OCI-LY7 (cell line): ENCODE data around the gene MAP3K1.
A peak's percentile ranks its signal among the peaks of the same experiment; 100 is the strongest.

ENCODE experiments used
- CTCF ChIP-seq: fragments of 200-600 bp; sonication (generic); conservative IDR thresholded peaks from 2 replicates; pipeline ENCODE4 v1.5.1; 2014; ENCODE audit warnings: mild to moderate bottlenecking, antibody characterized with exemption, low read length, moderate library complexity, mixed read lengths
- EZH2phosphoT487 ChIP-seq: fragments of 200-600 bp; sonication (generic); IDR thresholded peaks from 2 replicates; pipeline ENCODE4 v1.6.1; 2018; ENCODE audit warnings: low read depth, borderline replicate concordance, mild to moderate bottlenecking, mixed run types, antibody characterized with exemption, low read length, moderate library complexity, mixed read lengths

- peak; percentile 64 for TF ChIP-seq CTCF
- TF ChIP-seq EZH2phosphoT487 = no peak
These were observed at the start of gene MAP3K1 for GRCh38 chr5:56814963-56815657.
